Measurements from ENCODE around the gene SPRYD3.

DNA sequence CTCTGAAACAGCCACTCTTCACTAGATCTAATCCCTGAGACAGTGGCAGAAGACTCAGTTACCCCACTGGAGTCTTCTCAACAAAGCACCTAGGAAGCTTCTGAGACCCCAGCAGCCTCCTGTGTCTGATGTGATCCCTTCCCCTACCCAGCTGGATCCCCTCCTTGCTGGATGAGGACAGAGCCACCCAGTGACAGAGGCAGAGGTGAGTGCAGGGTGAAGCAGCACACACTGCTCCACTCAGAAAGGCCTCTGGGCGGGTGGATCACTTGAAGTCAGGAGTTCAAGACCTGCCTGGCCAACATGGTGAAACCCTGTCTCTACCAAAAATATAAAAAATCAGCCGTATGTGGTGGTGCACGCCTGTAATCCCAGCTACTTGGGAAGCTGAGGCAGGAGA lies 2.7 kb downstream of the SPRYD3 start:
- TF ChIP-seq, protein P1, sequence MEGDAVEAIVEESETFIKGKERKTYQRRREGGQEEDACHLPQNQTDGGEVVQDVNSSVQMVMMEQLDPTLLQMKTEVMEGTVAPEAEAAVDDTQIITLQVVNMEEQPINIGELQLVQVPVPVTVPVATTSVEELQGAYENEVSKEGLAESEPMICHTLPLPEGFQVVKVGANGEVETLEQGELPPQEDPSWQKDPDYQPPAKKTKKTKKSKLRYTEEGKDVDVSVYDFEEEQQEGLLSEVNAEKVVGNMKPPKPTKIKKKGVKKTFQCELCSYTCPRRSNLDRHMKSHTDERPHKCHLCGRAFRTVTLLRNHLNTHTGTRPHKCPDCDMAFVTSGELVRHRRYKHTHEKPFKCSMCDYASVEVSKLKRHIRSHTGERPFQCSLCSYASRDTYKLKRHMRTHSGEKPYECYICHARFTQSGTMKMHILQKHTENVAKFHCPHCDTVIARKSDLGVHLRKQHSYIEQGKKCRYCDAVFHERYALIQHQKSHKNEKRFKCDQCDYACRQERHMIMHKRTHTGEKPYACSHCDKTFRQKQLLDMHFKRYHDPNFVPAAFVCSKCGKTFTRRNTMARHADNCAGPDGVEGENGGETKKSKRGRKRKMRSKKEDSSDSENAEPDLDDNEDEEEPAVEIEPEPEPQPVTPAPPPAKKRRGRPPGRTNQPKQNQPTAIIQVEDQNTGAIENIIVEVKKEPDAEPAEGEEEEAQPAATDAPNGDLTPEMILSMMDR (IDR thresholded peaks at IDR 0.05) = no peak
- TF ChIP-seq POLR2A (IDR thresholded peaks at IDR 0.05) = no peak
